GM04504 (cell line): ENCODE results near the gene ATAD3A.
"Not testable (repeated sequence)": the region's sequence is repeated elsewhere in the genome, so short reads cannot be mapped to it uniquely, and the experiment has no call there.

Source experiments
- DNase-seq: peaks from one replicate; pipeline ENCODE4 v3.0.0-alpha.2; 2012; ENCODE audit warnings: low read depth

Gene ATAD3A

GRCh38 chr1:1523226-1523625 lies 11.3 kb downstream of the ATAD3A start:
- not testable (repeated sequence) for DNase-seq

- DNase-seq, result not testable (repeated sequence)
Observed at GRCh38 chr1:1523651-1524050, 11.7 kb downstream of the ATAD3A start.

GRCh38 chr1:1524750-1525383 lies 12.9 kb downstream of the ATAD3A start:
- DNase-seq, result not testable (repeated sequence)

- not testable (repeated sequence) for DNase-seq
Observed at GRCh38 chr1:1526476-1526875, 14.5 kb downstream of the ATAD3A start.

GRCh38 chr1:1527092-1527816 lies 15.3 kb downstream of the ATAD3A start:
- DNase-seq, result no peak

GRCh38 chr1:1528301-1529267 lies 16.6 kb downstream of the ATAD3A start:
- no peak for DNase-seq

- no peak for DNase-seq
Observed at GRCh38 chr1:1529321-1529720, 17.4 kb downstream of the ATAD3A start.

GRCh38 chr1:1529936-1530335 lies 18.0 kb downstream of the ATAD3A start:
- DNase-seq, result no peak

- DNase-seq, result no peak
Observed at GRCh38 chr1:1531947-1532346, 20.0 kb downstream of the ATAD3A start.

GRCh38 chr1:1533176-1533893 lies 21.4 kb downstream of the ATAD3A start:
- not testable (repeated sequence) for DNase-seq

- DNase-seq, result not testable (repeated sequence)
Observed at GRCh38 chr1:1533894-1534291, 21.9 kb downstream of the ATAD3A start.

- no peak for DNase-seq
Observed at GRCh38 chr1:1534401-1535154, 22.6 kb downstream of the ATAD3A start.

- no peak for DNase-seq
Observed at GRCh38 chr1:1535201-1536018, 23.4 kb downstream of the ATAD3A start.

- no peak for DNase-seq
Observed at GRCh38 chr1:1536019-1536937, 24.3 kb downstream of the ATAD3A start.

- DNase-seq, result no peak
Observed at GRCh38 chr1:1536938-1537546, 25.1 kb downstream of the ATAD3A start.

- DNase-seq, result no peak
Observed at GRCh38 chr1:1537626-1538250, 25.8 kb downstream of the ATAD3A start.

- DNase-seq, result no peak
Observed at GRCh38 chr1:1538334-1538733, 26.4 kb downstream of the ATAD3A start.

GRCh38 chr1:1538989-1539309 lies 27.0 kb downstream of the ATAD3A start:
- no peak for DNase-seq
